ENCODE measurements around the gene SDHC.
"Not testable (repeated sequence)": the region's sequence is repeated elsewhere in the genome, so short reads cannot be mapped to it uniquely, and the experiment has no call there.

The SDHC gene

DNA sequence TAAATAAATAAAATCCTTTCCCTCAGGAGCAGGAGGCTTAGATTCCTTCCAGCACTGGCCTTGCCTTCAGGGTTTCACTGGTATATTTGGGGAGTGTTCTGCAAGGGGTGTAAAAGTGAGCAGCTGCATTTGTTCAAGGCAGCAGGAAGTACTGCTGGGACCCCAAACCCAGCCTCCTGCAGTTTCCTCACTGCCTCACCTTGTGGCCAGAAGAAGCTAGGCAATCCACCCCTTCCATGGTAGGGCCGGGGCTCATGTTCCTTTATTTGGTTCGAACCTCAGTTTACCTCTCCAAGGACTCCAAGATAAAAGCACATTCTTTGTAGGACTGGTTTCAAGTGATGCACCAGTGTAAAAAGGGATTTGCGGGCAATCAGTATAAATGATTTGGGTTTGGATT is 74.5 kb downstream of the SDHC start:
- DNase-seq (ENCODE audit: low read depth): no peak

DNA sequence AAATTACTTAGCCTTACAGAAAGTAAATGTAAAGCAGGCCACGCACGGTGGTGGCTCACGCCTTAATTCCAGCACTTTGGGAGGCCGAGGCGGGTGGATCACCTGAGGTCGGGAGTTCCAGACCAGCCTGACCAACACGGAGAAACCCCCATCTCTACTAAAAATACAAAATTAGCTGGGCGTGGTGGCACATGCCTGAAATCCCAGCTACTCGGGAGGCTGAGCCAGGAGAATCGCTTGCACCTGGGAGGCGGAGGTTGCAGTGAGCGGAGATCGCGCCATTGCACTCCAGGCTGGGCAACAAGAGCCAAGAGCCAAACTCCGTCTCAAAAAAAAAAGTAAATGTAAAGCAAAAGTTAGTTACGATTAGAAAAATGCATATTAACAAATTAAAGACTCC is 75.0 kb downstream of the SDHC start:
- not testable (repeated sequence) for DNase-seq (ENCODE audit: low read depth)

DNA sequence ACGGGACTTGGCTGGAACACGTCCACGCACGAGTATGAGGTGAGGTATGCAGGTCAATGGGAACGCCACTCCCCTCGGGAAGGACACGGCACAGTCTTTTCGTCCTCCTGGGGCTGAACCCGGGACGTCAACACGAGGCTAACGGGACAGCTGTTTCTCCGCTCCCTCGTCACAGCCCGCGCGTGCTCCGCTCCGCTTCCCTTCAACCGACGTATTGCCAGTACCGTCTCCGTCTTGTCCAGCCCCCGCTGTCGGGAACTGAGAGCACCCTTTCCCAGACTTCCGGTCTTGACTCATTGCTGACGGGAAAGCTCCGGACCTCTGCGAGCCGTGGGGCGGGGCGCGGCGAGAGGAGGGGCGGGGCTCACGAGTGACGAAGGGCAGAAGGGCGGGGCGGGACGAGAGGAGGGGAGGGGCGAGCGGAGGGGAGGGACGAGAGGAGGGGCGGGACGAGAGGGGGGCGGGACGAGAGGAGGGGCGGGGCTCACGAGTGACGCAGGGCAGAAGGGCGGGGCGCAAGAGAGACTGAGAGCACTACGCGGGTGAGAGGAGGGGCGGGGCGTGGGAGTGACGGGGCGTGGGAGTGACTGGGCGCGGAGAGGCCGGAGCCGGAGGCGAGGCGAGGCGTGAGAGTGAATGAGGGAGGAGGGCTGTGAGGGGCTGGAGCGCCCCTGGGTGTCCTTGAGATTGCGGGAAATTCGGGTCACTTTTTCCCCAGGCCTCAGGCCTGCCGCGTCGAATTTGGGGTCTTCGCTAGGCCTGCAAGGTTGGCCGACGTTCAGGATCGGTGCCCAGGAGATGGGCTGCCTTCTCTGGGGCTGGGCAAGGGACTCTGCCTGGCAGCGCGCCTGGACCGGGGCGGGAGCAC is 75.7 kb downstream of the SDHC start:
- peak; percentile 97 for DNase-seq (ENCODE audit: low read depth)

DNA sequence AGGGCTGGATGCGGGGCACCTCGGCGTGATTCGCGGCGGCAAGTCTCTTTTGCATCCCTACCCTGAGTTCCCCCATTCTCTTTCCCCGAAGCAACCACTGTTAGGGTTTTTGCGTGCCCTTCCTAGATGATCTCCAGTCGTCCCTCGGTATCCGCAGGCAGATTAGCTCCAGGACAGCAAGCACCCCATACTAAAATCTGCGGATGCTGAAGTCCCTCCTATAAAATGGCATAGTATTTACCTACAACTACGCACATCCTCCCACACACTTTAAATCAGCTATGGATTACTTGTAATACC is 76.3 kb downstream of the SDHC start:
- no peak for DNase-seq (ENCODE audit: low read depth)

DNA sequence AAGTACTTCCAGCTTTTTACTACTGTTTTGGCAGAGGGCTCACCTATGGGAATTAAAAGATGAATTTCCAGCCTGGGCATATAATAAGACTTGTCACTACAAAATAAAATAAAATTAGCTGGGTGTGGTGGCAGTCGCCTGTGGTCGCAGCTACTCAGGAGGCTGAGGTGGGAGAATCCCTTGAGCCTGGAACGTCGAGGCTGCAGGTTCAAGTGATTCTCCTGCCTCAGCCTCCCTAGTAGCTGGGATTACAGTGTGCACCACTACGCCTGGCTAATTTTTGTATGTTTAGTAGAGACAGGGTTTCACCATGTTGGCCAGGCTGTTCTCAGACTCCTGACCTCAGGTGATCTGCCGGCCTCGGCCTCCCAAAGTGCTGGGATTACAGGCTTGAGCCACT is 77.0 kb downstream of the SDHC start:
- DNase-seq (ENCODE audit: low read depth): not testable (repeated sequence)

DNA sequence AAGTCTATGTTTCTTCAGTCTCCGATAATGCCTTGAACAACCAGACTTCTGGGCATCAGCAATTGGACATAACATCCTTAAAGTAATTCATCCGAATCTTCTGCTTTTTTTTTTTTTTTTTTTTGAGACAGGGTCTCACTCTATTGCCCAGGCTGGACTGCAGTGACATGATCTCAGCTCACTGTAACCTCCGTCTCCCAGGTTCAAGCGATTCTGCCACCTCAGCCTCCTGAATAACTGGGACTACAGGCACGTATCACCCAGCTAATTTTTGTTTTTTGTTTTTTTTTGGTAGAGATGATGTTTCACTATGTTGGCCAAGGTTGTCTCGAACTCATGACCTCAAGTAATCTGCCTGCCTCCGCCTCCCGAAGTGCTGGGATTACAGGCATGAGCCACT is 77.4 kb downstream of the SDHC start:
- DNase-seq (ENCODE audit: low read depth): no peak

DNA sequence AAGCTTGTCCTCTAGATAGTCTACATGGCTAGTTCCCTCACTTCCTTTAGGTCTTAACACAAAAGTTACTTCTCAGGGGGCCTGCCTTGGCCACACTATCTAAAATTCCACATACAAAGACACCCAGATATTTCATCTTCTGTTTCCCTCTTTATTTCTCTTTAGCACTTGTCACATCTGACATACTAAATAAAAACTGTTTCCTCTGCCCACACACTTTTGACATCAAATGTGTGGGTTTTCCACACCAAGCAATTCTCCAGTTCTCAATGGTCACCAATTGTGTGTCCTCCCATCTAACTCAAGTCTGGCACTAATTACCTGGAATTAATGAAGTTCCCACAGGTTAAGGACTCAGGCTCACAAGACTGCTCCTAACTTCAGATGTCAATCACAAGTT is 79.0 kb downstream of the SDHC start:
- no peak for DNase-seq (ENCODE audit: low read depth)

DNA sequence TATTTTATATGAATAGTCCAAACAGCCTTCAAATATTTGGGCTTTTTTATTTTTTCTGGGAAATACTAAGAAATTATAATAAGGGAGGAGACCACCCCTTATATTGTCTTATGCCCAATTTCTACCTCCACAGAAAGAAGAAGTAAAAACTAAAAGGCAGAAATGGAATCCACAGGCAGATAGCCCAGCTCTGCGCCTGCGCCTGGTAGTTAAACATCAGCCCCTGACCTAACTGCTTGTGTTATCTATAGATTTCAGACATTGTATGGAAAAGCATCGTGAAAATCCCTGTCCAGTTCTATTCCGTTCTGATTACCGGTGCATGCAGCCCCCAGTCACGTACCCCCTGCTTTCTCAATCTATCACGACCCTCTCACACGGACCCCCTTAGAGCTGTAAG is 82.9 kb downstream of the SDHC start:
- DNase-seq (ENCODE audit: low read depth): not testable (repeated sequence)

DNA sequence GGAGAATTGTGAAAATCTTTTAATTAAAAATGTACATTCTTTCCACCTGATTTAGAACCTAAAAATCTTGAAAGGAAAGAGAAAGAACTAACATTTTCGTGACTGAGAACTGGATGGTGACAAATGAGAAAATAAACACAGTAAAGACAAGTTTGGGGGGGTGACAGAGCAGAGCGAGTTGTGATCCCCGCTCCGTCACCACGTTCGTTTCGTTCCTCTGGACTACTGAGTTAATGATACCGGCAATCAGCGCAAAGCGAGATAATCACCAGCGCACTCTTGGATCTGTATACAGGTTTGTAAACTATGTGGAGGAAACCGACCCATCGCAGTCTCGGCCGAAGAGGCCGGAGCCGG is 84.7 kb downstream of the SDHC start:
- DNase-seq (ENCODE audit: low read depth): no peak

DNA sequence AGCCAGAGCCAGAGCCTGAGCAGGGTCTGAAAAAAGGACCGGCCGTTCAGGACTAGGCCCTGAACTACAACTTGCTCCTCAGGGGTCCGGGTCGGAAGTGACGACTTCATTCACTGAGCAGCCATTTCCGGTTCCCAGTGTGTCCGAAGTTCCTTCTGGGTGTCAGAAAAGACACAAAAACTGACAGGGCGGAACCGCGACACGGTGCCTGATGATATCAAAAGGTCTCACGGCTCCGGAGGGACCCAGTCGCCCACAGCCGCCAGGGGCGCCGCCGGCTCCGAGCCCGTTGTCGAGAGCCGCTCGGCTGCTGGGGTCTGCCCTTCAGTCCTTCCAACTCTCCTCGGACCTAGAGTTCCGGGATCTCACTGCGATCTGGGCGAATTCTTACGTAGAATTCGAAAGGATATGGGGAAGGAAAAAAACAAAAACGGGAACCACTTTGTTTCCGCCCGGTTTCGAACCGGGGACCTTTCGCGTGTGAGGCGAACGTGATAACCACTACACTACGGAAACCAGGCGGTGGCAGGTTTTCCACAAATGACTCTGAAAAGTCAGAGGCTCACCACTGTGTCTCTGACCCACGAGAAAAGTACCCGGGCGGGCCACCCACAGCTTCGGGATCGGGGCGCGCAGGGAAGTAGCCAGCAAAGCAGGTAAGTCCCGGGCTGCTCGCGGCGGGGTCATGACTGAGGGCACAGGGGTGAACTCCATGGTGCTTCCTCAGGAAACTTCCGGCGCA is 85.2 kb downstream of the SDHC start:
- DNase-seq (ENCODE audit: low read depth): peak; percentile 90

DNA sequence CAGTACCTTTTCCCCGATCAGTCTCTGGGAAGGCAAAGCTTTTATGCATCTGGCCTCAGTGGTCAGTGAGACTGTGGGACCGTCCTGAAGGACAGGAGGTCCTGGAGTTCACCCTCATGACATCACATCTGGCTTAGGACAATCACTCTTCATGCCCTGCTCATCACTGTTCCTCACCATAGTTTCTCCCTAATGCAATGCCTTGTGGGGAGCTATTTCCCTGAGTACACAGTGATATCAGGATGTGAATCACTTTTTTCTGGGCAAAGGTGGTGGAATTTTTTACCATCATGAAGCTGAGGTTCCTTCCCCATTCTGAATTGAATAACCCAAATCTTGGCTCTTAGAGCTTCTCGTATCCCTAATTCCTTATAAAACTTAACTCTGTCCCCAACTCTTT is 88.3 kb downstream of the SDHC start:
- DNase-seq (ENCODE audit: low read depth): no peak

DNA sequence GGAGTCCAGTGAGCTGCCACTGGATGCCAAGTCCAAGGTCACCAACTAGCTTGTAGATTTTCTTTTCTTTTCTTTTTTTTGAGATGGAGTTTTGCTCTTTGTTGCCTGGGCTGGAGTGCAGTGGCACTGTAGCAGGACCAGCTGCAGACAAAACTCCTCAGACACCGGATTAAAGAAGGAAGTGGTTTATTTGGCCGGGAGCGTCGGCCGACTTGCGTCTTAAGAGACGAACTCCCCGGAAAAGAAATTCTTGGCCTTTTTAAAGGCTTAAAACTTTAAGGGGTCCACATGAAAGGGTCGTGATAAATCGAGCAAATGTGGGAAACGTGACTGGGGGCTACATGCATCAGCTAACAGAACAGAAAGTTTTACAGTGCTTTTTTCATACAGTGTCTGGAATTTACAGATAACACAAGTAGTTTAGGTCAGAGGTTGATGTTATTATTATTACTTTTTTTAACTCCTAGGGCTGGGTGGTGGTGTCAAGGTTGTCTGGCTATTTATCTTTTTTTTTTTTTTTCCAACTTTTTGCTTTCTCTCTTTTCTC is 89.9 kb downstream of the SDHC start:
- no peak for DNase-seq (ENCODE audit: low read depth)

DNA sequence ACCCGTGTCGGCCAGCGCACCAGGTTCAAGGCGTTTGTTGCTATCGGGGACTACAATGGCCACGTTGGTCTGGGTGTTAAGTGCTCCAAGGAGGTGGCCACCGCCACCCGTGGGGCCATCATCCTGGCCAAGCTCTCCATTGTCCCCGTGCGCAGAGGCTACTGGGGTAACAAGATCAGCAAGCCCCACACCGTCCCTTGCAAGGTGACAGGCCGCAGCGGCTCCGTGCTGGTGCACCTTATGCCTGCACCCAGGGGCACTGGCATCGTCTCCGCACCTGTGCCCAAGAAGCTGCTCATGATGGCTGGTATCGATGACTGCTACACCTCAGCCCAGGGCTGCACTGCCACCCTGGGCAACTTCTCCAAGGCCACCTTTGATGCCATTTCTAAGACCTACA is 92.4 kb downstream of the SDHC start:
- DNase-seq (ENCODE audit: low read depth): not testable (repeated sequence)

DNA sequence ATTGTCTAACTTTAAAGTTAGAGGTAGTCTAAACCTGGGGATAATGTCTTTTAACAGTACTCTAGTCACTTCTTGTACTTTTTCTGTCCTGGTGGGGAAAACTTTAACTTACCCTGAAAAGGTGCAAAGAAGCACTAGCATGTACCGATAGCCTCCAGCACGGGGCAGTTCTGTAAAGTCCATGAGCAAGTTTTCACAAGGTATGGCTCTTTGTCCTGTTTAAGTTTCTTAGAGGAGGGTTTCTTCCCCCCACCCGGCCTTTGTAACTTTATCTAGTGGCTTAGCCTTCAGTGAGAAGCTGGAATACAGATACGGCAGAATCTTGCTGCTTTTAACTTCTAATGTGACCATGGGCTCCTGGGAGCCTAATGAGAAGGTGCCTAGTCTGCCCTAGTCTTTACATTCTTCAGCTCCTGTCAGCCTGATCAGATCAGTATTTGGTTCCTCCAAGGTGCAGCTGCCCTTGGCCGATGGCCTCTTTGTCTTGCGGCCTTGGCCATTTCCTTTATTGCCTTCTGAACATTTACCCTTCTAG is 93.3 kb downstream of the SDHC start:
- no peak for DNase-seq (ENCODE audit: low read depth)

DNA sequence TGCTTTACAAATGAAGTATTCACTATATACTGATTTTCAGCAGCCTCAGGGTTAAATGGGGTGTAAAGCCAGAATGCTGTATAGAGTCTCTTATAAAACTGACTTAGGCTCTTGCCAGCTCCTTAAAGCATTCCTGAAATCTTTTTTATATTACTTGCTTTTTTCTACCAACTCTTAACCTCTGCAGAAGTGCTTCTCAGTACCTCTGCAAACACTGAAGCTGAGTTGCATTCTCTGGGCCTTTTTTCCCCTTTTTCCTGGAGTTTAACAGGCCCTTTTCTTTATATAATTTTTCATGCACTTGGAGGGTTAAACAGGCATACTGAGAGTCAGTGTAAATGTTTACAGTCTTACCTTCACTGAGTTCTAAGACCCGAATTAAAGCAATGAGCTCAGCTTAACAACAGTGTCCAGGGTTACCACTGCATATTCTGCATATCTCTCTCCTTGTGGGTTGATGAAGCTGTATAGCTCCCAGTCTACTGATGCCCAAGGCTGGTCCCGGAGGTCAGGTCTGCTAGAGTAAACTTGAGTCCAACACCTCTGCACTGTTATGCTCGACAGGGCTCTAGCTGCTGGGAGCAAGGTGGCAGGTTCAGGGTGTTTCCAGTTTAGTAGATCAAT is 94.4 kb downstream of the SDHC start:
- no peak for DNase-seq (ENCODE audit: low read depth)

DNA sequence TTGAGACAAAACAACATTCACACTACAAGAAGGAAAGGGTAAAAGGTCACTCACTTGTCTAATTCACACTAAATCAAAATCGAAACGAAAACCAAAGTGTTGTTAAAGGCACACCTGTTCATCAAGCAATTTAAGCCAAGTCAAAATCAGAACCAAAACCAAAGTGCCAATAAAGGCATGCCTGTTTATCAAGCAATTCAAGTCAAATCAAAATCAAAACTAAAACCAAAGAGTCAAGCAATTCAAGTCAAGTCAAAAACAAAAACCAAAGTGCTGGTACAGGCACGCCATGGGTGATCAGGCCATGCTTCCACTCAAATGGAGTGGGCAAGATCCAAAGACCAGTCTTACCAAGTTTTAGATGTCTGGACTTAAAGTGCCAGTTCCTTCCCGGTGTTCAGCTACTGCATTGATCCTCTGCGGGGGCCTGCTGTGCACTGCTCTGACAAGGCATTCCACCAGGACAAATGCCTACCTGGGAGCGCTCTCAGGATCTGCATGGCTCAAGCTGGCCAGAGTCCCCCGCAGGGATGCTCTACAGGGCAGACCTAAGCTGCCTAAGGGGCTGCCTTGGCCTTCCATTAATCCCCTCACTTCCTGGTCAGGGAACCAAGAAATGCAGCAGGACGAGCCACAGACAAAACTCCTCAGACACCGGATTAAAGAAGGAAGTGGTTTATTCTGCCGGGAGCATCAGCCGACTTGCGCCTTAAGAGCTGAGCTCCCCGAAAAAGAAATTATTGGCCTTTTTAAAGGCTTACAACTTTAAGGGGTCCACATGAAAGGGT is 95.9 kb downstream of the SDHC start:
- not testable (repeated sequence) for DNase-seq (ENCODE audit: low read depth)

DNA sequence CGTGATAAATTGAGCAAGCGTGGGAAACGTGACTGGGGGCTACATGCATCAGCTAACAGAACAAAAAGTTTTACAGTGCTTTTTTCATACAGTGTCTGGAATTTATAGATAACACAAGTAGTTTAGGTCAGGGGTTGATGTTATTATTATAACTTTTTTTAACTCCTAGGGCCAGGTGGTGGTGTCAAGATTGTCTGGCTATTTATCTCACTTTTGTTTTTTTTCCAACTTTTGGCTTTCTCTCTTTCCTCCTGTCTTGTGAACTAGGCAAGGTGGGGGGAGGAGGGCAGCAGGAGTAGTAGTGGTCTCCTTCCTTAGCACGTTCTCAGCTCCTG is 96.4 kb downstream of the SDHC start:
- not testable (repeated sequence) for DNase-seq (ENCODE audit: low read depth)
